Astrocyte of the hippocampus (primary cell): ENCODE data around the gene RBP3.
A peak's percentile ranks its signal among the peaks of the same experiment; 100 is the strongest.

ENCODE experiments used
- DNase-seq: peaks from one replicate; pipeline ENCODE4 v3.0.0; 2011; ENCODE audit warnings: low read depth, low spot score

The RBP3 gene

GRCh38 chr10:47357131-47357582 lies 9.0 kb downstream of the RBP3 start:
- DNase-seq = no peak

- no peak for DNase-seq
These were observed 9.7 kb downstream of the RBP3 start for GRCh38 chr10:47357911-47358310.

GRCh38 chr10:47358457-47358856 lies 10.3 kb downstream of the RBP3 start:
- no peak for DNase-seq

- no peak for DNase-seq
These were observed 10.9 kb downstream of the RBP3 start for GRCh38 chr10:47359101-47359500.

GRCh38 chr10:47359626-47360418 lies 11.7 kb downstream of the RBP3 start:
- no peak for DNase-seq

GRCh38 chr10:47360419-47361040 lies 12.4 kb downstream of the RBP3 start:
- DNase-seq = no peak

GRCh38 chr10:47361293-47361692 lies 13.1 kb downstream of the RBP3 start:
- peak; percentile 52 for DNase-seq

GRCh38 chr10:47362199-47362598 lies 14.0 kb downstream of the RBP3 start:
- no peak for DNase-seq

GRCh38 chr10:47363781-47364180 lies 15.6 kb downstream of the RBP3 start:
- no peak for DNase-seq

GRCh38 chr10:47364366-47364765 lies 16.2 kb downstream of the RBP3 start:
- DNase-seq = no peak

- no peak for DNase-seq
These were observed 16.7 kb downstream of the RBP3 start for GRCh38 chr10:47364911-47365310.

GRCh38 chr10:47365431-47366180 lies 17.4 kb downstream of the RBP3 start:
- DNase-seq = no peak

- DNase-seq = no peak
These were observed 18.0 kb downstream of the RBP3 start for GRCh38 chr10:47366181-47366631.

- DNase-seq = no peak
These were observed 18.7 kb downstream of the RBP3 start for GRCh38 chr10:47366731-47367460.

GRCh38 chr10:47367646-47368045 lies 19.5 kb downstream of the RBP3 start:
- no peak for DNase-seq

- no peak for DNase-seq
These were observed 20.4 kb downstream of the RBP3 start for GRCh38 chr10:47368431-47369180.

GRCh38 chr10:47369251-47369894 lies 21.2 kb downstream of the RBP3 start:
- no peak for DNase-seq

- no peak for DNase-seq
These were observed 22.0 kb downstream of the RBP3 start for GRCh38 chr10:47370015-47370767.

- DNase-seq = no peak
These were observed 22.7 kb downstream of the RBP3 start for GRCh38 chr10:47370878-47371277.
